HepG2 (cell line): Measurements from ENCODE around the gene NALCN. TPM values are rescaled to one million over a fixed set of nuclear protein-coding genes. Genes with fewer than 3 reads are reported as not detected.

Experiments
- ATAC-seq: fragments of 200-7000 bp; cut with Tn5 transposase; 3 replicates; pipeline ENCODE4 v1.9.1; 2020; ENCODE audit warnings: mild to moderate bottlenecking, moderate library complexity
- BruUV-seq: library from RNA; stranded (reverse); fragments of 400-500 nt; replicated peaks from 2 replicates; lab custom pipeline; 2021; lab: Mats Ljungman, UMichigan
- CTCF ChIA-PET: fragments of 300-600 bp; formaldehyde crosslinking; extraction: SDS; loops from one replicate; lab custom pipeline; 2021; ENCODE audit warnings: low total read pairs, inconsistent platforms, low intra/inter-chr PET ratio; lab: Yijun Ruan, JAX
- POLR2A ChIA-PET: fragments of 350-600 bp; sonication (Branson Sonifier 250); formaldehyde crosslinking; loops from one replicate; lab custom pipeline; 2020; ENCODE audit warnings: antibody characterized with exemption, inconsistent platforms; lab: Yijun Ruan, JAX
- DNase-seq: peaks from one replicate; pipeline ENCODE4 v3.0.0-alpha.2; 2015; ENCODE audit warnings: low spot score
- FAIRE-seq: peaks from 3 replicates; lab custom pipeline; 2011; peaks lifted over from hg19 to GRCh38; lab: Jason Lieb, UNC
- H2AFZ ChIP-seq: one replicate; pipeline ENCODE4 v1.6.1; 2011; ENCODE audit warnings: low read length, inconsistent platforms
- H3K27ac ChIP-seq: fragments of 300-600 bp; 3 replicates; pipeline ENCODE4 v1.8.0; 2011; ENCODE audit warnings: mixed run types, mild to moderate bottlenecking, mixed read lengths, low read length, inconsistent platforms; ENCODE audit not compliant: insufficient read depth; ENCODE audit errors: extremely low read length
- H3K27me3 ChIP-seq, 2 experiments: fragments of 200-600 bp in 1 of 2; 2 replicates in 1 of 2; 3 replicates in 1 of 2; pipeline versions ENCODE4 v1.6.0 to v1.8.0; 2011; ENCODE audit warnings: low read length in 2 of 2, mild to moderate bottlenecking in 2 of 2, moderate library complexity in 2 of 2, inconsistent platforms in 1 of 2; ENCODE audit not compliant: insufficient read depth in 2 of 2, control insufficient read depth in 1 of 2
- H3K36me3 ChIP-seq, 2 experiments: fragments of 200-600 bp in 1 of 2; replicated peaks in 1 of 2; 2 replicates in 1 of 2; 3 replicates in 1 of 2; pipeline versions ENCODE4 v1.5.1 to v1.8.0; 2011; ENCODE audit warnings: low read length in 2 of 2, inconsistent platforms in 1 of 2; ENCODE audit not compliant: insufficient read depth in 2 of 2, control insufficient read depth in 1 of 2
- H3K4me1 ChIP-seq: 2 replicates; pipeline ENCODE4 v1.5.1; 2012; ENCODE audit warnings: low read length, inconsistent platforms; ENCODE audit not compliant: insufficient read depth
- H3K4me2 ChIP-seq: 2 replicates; pipeline ENCODE4 v1.6.0; 2011; ENCODE audit warnings: low read depth, low read length, inconsistent platforms
- H3K4me3 ChIP-seq, 3 experiments: fragments of 200-600 bp in 1 of 3; sonication (generic), shearing (Covaris generic) in 1 of 3; replicated peaks in 1 of 3; 2 replicates each; pipeline ENCODE4 v1.5.1; 2011 to 2016; ENCODE audit warnings: low read length in 3 of 3, inconsistent platforms in 2 of 3, low read depth in 2 of 3, mild to moderate bottlenecking in 2 of 3, control low read depth in 1 of 3, mixed read lengths in 1 of 3; ENCODE audit not compliant: insufficient read depth in 1 of 3
- H3K79me2 ChIP-seq: one replicate; pipeline ENCODE4 v1.6.1; 2011; ENCODE audit warnings: low read length, inconsistent platforms; ENCODE audit not compliant: insufficient read depth
- H3K9ac ChIP-seq: 2 replicates; pipeline ENCODE4 v1.6.0; 2011; ENCODE audit warnings: mild to moderate bottlenecking, low read depth, low read length, inconsistent platforms; ENCODE audit not compliant: insufficient read depth
- H3K9me3 ChIP-seq: 2 replicates; pipeline ENCODE4 v1.5.1; 2012; ENCODE audit warnings: mild to moderate bottlenecking, low read length
- H4K20me1 ChIP-seq: 2 replicates; pipeline ENCODE4 v1.6.0; 2011; ENCODE audit warnings: inconsistent platforms, mild to moderate bottlenecking, low read length, moderate library complexity; ENCODE audit not compliant: insufficient read depth
- CHD2 ChIP-seq: IDR thresholded peaks from 2 replicates; pipeline ENCODE4 v1.6.1; 2011; ENCODE audit warnings: low read depth, low read length, improper control_type of control experiment
- DNMT1 ChIP-seq: sonication (generic); formaldehyde crosslinking; IDR thresholded peaks from 2 replicates; pipeline ENCODE4 v1.5.1; 2020; ENCODE audit warnings: mild to moderate bottlenecking, missing genetic modification reagents
- HNRNPK ChIP-seq: fragments of 200-400 bp; formaldehyde crosslinking; IDR thresholded peaks from 2 replicates; pipeline ENCODE4 v1.6.1; 2018; ENCODE audit warnings: low read length, low read depth, moderate library complexity, mild to moderate bottlenecking; ENCODE audit not compliant: poor library complexity, severe bottlenecking
- KLF13 ChIP-seq: sonication (generic); formaldehyde crosslinking; IDR thresholded peaks from 2 replicates; pipeline ENCODE4 v1.4.0; 2020; ENCODE audit warnings: mild to moderate bottlenecking, missing genetic modification reagents
- PHF20 ChIP-seq: sonication (generic); formaldehyde crosslinking; IDR thresholded peaks from 2 replicates; pipeline ENCODE4 v1.5.0; 2020; ENCODE audit warnings: mild to moderate bottlenecking, missing genetic modification reagents
- PTBP1 ChIP-seq: fragments of 200-400 bp; formaldehyde crosslinking; IDR thresholded peaks from 2 replicates; pipeline ENCODE4 v1.6.1; 2018; ENCODE audit warnings: low read length, low read depth; ENCODE audit not compliant: poor library complexity, severe bottlenecking
- SP4 ChIP-seq: sonication (generic); formaldehyde crosslinking; IDR thresholded peaks from 2 replicates; pipeline ENCODE4 v1.8.1; 2023; ENCODE audit warnings: mild to moderate bottlenecking, missing genetic modification reagents
- SYNCRIP ChIP-seq: fragments of 200-400 bp; formaldehyde crosslinking; IDR thresholded peaks from 2 replicates; pipeline ENCODE4 v1.6.1; 2018; ENCODE audit warnings: mild to moderate bottlenecking, low read depth, low read length; ENCODE audit not compliant: insufficient read depth
- ZBTB49 ChIP-seq: sonication (generic); formaldehyde crosslinking; IDR thresholded peaks from 2 replicates; pipeline ENCODE4 v1.4.0; 2020; ENCODE audit warnings: missing genetic modification reagents, borderline replicate concordance
- ZSCAN22 ChIP-seq: sonication (generic); formaldehyde crosslinking; IDR thresholded peaks from 2 replicates; pipeline ENCODE4 v1.4.0; 2020; ENCODE audit warnings: mild to moderate bottlenecking, missing genetic modification reagents
- WGBS: methylation state at CpG from one replicate; pipeline ENCODE4 v1.1.6; 2017; ENCODE audit warnings: low lambda C conversion rate; 5-methylcytosine and 5-hydroxymethylcytosine counted together
- in situ Hi-C: cut with HindIII; loops from 2 replicates; pipeline ENCODE4 v1.10.0; 2017; ENCODE audit warnings: low pct_unique_long_range_greater_than_20kb; ENCODE audit not compliant: extremely low pct_ligation_motif_present
- intact Hi-C: fragments of 100-400 bp; cut with micrococcal nuclease; formaldehyde crosslinking; loops from one replicate; pipeline ENCODE4 v1.10.0; 2022; ENCODE audit not compliant: unreplicated experiment
- polyA plus RNA-seq, 8 experiments: library from polyadenylated mRNA; depleted of rRNA in 3 of 8; stranded (reverse) in 7 of 8; unstranded in 1 of 8; fragments of >200 nt; fragmentation: Illumina TruSeq in 4 of 8; extraction: Trizol in 4 of 8; gene quantifications; 2 replicates each; pipeline versions ENCODE4 v1.2.1 to v1.2.3, GENCODE V29; 2011 to 2016; ENCODE audit warnings: low read depth in 4 of 8, missing spikeins in 1 of 8, mixed read lengths in 1 of 8; ENCODE audit not compliant: insufficient read depth in 1 of 8
- total RNA-seq, 5 experiments: library from RNA; depleted of rRNA; stranded (reverse); fragments of >200 nt; fragmentation: Illumina TruSeq; extraction: Trizol; gene quantifications; 2 replicates each; pipeline ENCODE4 v1.2.3, GENCODE V29; 2016; ENCODE audit warnings: low read depth in 1 of 5

NALCN gene
- total and polyA plus RNA-seq, 2 of the 13 experiments (the other 11 are each of a cell fraction or from before 2014, with no cell fraction given), result not detected

- peaks cover 1 to 7% of the 10 kb centered on the region in 2 experiments; a peak in 2 of 5 replicates for H3K27me3 ChIP-seq
- H3K36me3 ChIP-seq, result no peaks in the 10 kb centered on the region
- H3K27ac ChIP-seq, result no peak overlapping the region
- no peak overlapping the region for H2AFZ ChIP-seq
- WGBS, result 71% methylated on average over 4 of the region's 4 CpGs
- in situ Hi-C loops (no loop called here), intact Hi-C loops (no loop called here)
- FAIRE-seq (no peak), DNase-seq (no peak), ATAC-seq (no peak)
- POLR2A ChIA-PET, result no interaction called here
- no TSS peak for BruUV-seq
- H3K4me1 ChIP-seq, result 0 out of 2 replicates have a peak, but pooled peaks cover 9% of the 10 kb centered on the region
- no peak overlapping the region for H3K9ac ChIP-seq
- no peak overlapping the region for H3K4me3 ChIP-seq
- no peak overlapping the region for H3K4me2 ChIP-seq
- CTCF ChIA-PET, result no interaction called here
- H3K9me3 ChIP-seq, result no peaks in the 10 kb centered on the region
- H4K20me1 ChIP-seq, result no peaks in the 10 kb centered on the region
- no peaks in the 10 kb centered on the region for H3K79me2 ChIP-seq
- TF ChIP-seq PTBP1, result no peak
- TF ChIP-seq KLF13 (CRISPR knock-in tag), result no peak
- TF ChIP-seq SP4 (CRISPR knock-in tag), result no peak
- TF ChIP-seq HNRNPK, result no peak
- no peak for TF ChIP-seq PHF20 (CRISPR knock-in tag)
- TF ChIP-seq ZBTB49 (CRISPR knock-in tag), result no peak
- TF ChIP-seq DNMT1, result no peak
- TF ChIP-seq SYNCRIP, result no peak
- TF ChIP-seq ZSCAN22 (CRISPR knock-in tag), result no peak
- no peak for TF ChIP-seq CHD2
- TF ChIP-seq, all 625 proteins: peak for 0
Measured at GRCh38 chr13:101098873-101099272, 317.4 kb downstream of the NALCN start.
